Transverse colon (tissue), 4 donors: ENCODE results near the gene SLC1A7. TPM values are rescaled to one million over a fixed set of nuclear protein-coding genes. Genes with fewer than 3 reads are reported as not detected.

Experiments
- DNase-seq: peaks from one replicate; pipeline ENCODE4 v3.0.0-alpha.2; 2019
- H3K27ac ChIP-seq, 4 donors: fragments of 200-600 bp; sonication (generic); 2 replicates each; pipeline ENCODE4 v1.5.1; 2016 to 2018; ENCODE audit warnings: inconsistent platforms in 4 of 4
- H3K27me3 ChIP-seq: fragments of 200-600 bp; sonication (generic); 2 replicates; pipeline ENCODE4 v1.5.1; 2017; ENCODE audit warnings: inconsistent platforms
- H3K36me3 ChIP-seq, 4 donors: fragments of 200-600 bp; sonication (generic); 2 replicates each; pipeline ENCODE4 v1.5.1; 2017 to 2019; ENCODE audit warnings: inconsistent platforms in 4 of 4
- H3K4me1 ChIP-seq, 4 donors: fragments of 200-600 bp; sonication (generic); 2 replicates each; pipeline ENCODE4 v1.5.1; 2017 to 2020; ENCODE audit warnings: inconsistent platforms in 4 of 4
- H3K4me3 ChIP-seq, 4 donors: fragments of 200-600 bp; sonication (generic); 1 replicate in 1 of 4; 2 replicates in 3 of 4; pipeline versions ENCODE4 v1.5.1 to v1.6.1; 2017 to 2019; ENCODE audit warnings: inconsistent platforms in 4 of 4
- H3K9me3 ChIP-seq, 2 donors: fragments of 200-600 bp; sonication (generic); 2 replicates each; pipeline ENCODE4 v1.5.1; 2017 to 2019; ENCODE audit warnings: inconsistent platforms in 2 of 2
- CTCF ChIP-seq, 5 experiments: fragments of 200-600 bp in 3 of 5; fragments of 450-650 bp in 2 of 5; sonication (generic) in 3 of 5; IDR thresholded peaks; 1 replicate in 2 of 5; 2 replicates in 3 of 5; pipeline ENCODE4 v1.5.1; 2016 to 2017; ENCODE audit warnings: antibody characterized with exemption in 5 of 5, inconsistent platforms in 3 of 5, mild to moderate bottlenecking in 2 of 5, moderate library complexity in 1 of 5
- EP300 ChIP-seq: sonication (generic); formaldehyde crosslinking; IDR thresholded peaks from one replicate; pipeline ENCODE4 v1.6.1; 2017; ENCODE audit warnings: antibody characterized with exemption, low read depth
- POLR2A ChIP-seq: fragments of 450-650 bp; IDR thresholded peaks from one replicate; pipeline ENCODE4 v1.6.1; 2016; ENCODE audit warnings: antibody characterized with exemption, mild to moderate bottlenecking, moderate library complexity
- POLR2AphosphoS5 ChIP-seq, 3 donors: sonication (generic); formaldehyde crosslinking; IDR thresholded peaks; one replicate each; pipeline ENCODE4 v1.6.1; 2016; ENCODE audit warnings: antibody characterized with exemption in 3 of 3
- WGBS, 2 donors: methylation state at CpG; one replicate each; pipeline ENCODE4 v1.1.5; 2018; ENCODE audit warnings: low coverage in 1 of 2; 5-methylcytosine and 5-hydroxymethylcytosine counted together
- in situ Hi-C, 4 donors: fragments of 200-750 bp; cut with MboI; loops; one replicate each; pipeline versions ENCODE4 v1.15.0 to v1.15.1; 2017; ENCODE audit warnings: low sequenced_read_pairs in 3 of 4, low pct_ligation_motif_present in 1 of 4, low pct_unique_long_range_greater_than_20kb in 1 of 4
- intact Hi-C: fragments of 100-400 bp; cut with DNase I; formaldehyde crosslinking; loops from one replicate; pipeline ENCODE4 v1.15.1; 2023; ENCODE audit warnings: low total_unique reads
- total RNA-seq, 4 donors: library from RNA; depleted of rRNA; stranded (reverse); fragments of >200 nt; gene quantifications; one replicate each; pipeline ENCODE4 v1.1.0, GENCODE V29; 2016

Gene SLC1A7
- total RNA-seq, 4 donors from 2014 or later = 1.1 to 1.6 (median 1.6) TPM; not detected in 1

GRCh38 chr1:53145619-53145941, 3.1 kb upstream of the SLC1A7 start:
- TF ChIP-seq CTCF (IDR thresholded peaks at IDR 0.05) (no peak), POLR2A (no peak)
- 33 to 59% methylated on average over 3 to 5 of the region's 5 CpGs for whole genome bisulfite sequencing, 2 donors
- Histone ChIP-seq H3K27me3 (no peaks in the 10 kb centered on the region), H3K9me3 (no peaks in the 10 kb centered on the region), H3K4me1 (peaks cover under 1 to 14% (median 6%) of the 10 kb centered on the region in 4 donors), H3K4me3 (no peak overlapping the region), H3K27ac (peak overlapping the region; percentile 72 to 79 (median 72)), H3K36me3 (no peaks in the 10 kb centered on the region)
- DNase-seq = no peak
- in situ Hi-C loops (no loop called here), intact Hi-C loops (no loop called here)

- no peak for DNase-seq
- Histone ChIP-seq H3K9me3 (no peaks in the 10 kb centered on the region), H3K4me1 (peaks cover 4 to 14% (median 7%) of the 10 kb centered on the region in 4 donors), H3K27me3 (no peaks in the 10 kb centered on the region), H3K4me3 (no peak overlapping the region), H3K27ac (peak overlapping the region; percentile 72 to 79 (median 72)), H3K36me3 (no peaks in the 10 kb centered on the region)
- TF ChIP-seq EP300 = no peak
- in situ Hi-C loops = no loop called here
- intact Hi-C loops = no loop called here
- 84 to 90% methylated on average over 4 to 11 of the region's 11 CpGs for WGBS, 2 donors
These were observed 2.7 kb upstream of the SLC1A7 start for GRCh38 chr1:53145051-53145600.

GRCh38 chr1:53144201-53144600, 1.8 kb upstream of the SLC1A7 start:
- Histone ChIP-seq H3K27me3 (no peaks in the 10 kb centered on the region), H3K9me3 (no peaks in the 10 kb centered on the region), H3K36me3 (no peaks in the 10 kb centered on the region), H3K27ac (no peak overlapping the region), H3K4me3 (no peak overlapping the region), H3K4me1 (peaks cover 4 to 14% (median 7%) of the 10 kb centered on the region in 4 donors)
- intact Hi-C loops = no loop called here
- 78 to 100% methylated on average over 1 to 3 of the region's 3 CpGs for WGBS, 2 donors
- in situ Hi-C loops = no loop called here
- no peak for TF ChIP-seq CTCF (IDR thresholded peaks at IDR 0.05)
- no peak for TF ChIP-seq EP300
- no peak for TF ChIP-seq POLR2A
- no peak for TF ChIP-seq POLR2AphosphoS5 (IDR thresholded peaks at IDR 0.05)
- no peak for DNase-seq

GRCh38 chr1:53143527-53143926, 1.1 kb upstream of the SLC1A7 start:
- DNase-seq = no peak
- 0 to 77% methylated on average over 1 to 4 of the region's 4 CpGs for WGBS, 2 donors
- intact Hi-C loops (no loop called here), in situ Hi-C loops (no loop called here)
- H3K27me3 ChIP-seq = no peaks in the 10 kb centered on the region
- TF ChIP-seq POLR2AphosphoS5 (IDR thresholded peaks at IDR 0.05) = no peak
- TF ChIP-seq CTCF (IDR thresholded peaks at IDR 0.05) = no peak
- TF ChIP-seq POLR2A = no peak
- no peak for TF ChIP-seq EP300
- H3K4me3 ChIP-seq = no peak overlapping the region
- H3K27ac ChIP-seq = no peak overlapping the region
- no peaks in the 10 kb centered on the region for H3K36me3 ChIP-seq
- H3K9me3 ChIP-seq = no peaks in the 10 kb centered on the region
- peaks cover 4 to 14% (median 7%) of the 10 kb centered on the region in 4 donors for H3K4me1 ChIP-seq

- 80 to 88% methylated on average over 4 to 15 of the region's 15 CpGs for WGBS, 2 donors
- peaks cover 0 to 3% of the 10 kb centered on the region in 2 donors for H3K9me3 ChIP-seq
- DNase-seq = no peak
- no peaks in the 10 kb centered on the region for H3K27me3 ChIP-seq
- TF ChIP-seq CTCF (IDR thresholded peaks at IDR 0.05) (no peak), EP300 (no peak), POLR2A (no peak), POLR2AphosphoS5 (IDR thresholded peaks at IDR 0.05) (no peak)
- no peaks in the 10 kb centered on the region for H3K36me3 ChIP-seq
- no peak overlapping the region for H3K4me3 ChIP-seq
- peaks cover 2 to 11% (median 5%) of the 10 kb centered on the region in 4 donors for H3K4me1 ChIP-seq
- in situ Hi-C loops = no loop called here
- H3K27ac ChIP-seq = no peak overlapping the region
- intact Hi-C loops = no loop called here
These were observed 867 bp downstream of the SLC1A7 start for GRCh38 chr1:53141487-53142055.
